Measurements from ENCODE around the gene RAPGEF5. TPM values are rescaled to one million over a fixed set of nuclear protein-coding genes. Genes with fewer than 3 reads are reported as not detected.

RAPGEF5 gene
- total RNA-seq, 1 experiment from 2014 or later = 15.6 TPM

DNA sequence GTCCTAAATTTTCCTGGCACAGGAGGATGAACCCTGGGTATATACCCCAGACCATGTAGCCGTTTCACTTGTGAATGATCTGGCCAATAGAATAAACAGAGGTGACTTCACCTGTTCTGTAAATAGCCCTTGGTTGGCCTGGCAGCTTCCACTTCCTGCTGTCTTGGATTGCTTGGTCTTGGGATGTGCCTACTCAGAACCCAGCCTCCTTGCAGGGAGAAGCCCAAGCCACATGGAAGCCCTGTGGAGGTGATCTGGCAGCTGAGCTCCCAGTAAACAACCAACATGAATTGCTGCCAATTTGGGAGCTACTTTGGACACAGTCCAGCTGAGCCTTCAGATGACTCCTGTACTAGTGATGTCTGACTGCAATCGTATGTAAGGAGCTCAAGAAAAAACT, 4.8 kb upstream of the RAPGEF5 start:
- BruUV-seq (replicated peaks) = no TSS peak
- no peaks in the 10 kb centered on the region for H3K36me3 ChIP-seq (ENCODE audit: control insufficient read depth in 1 of 2, insufficient read depth in 2 of 2, low read length in 2 of 2)
- no peaks in the 10 kb centered on the region for H3K9me2 ChIP-seq (ENCODE audit: insufficient read depth)
- ChIA-PET RAD21 (ENCODE audit: low non-redundant PET in 1 of 2, low total read pairs in 2 of 2, uncharacterized antibody in 2 of 2, unreplicated experiment in 2 of 2) (no interaction called here), POLR2A (no interaction called here), CTCF (no interaction called here)
- no peak overlapping the region for H2AFZ ChIP-seq (ENCODE audit: low read depth, low read length, poor library complexity, severe bottlenecking)
- DNase-seq (ENCODE audit: low read depth, low spot score) = no peak
- no peaks in the 10 kb centered on the region for H3K9me3 ChIP-seq (ENCODE audit: control insufficient read depth in 1 of 2, insufficient read depth in 1 of 2, low read depth in 1 of 2, low read length in 2 of 2)
- intact Hi-C loops (cut with micrococcal nuclease) = no loop called here
- H3K27ac ChIP-seq (ENCODE audit: low read depth, low read length) = no peak overlapping the region
- H3K4me1 ChIP-seq (ENCODE audit: control insufficient read depth in 1 of 2, insufficient read depth in 2 of 2, low read length in 2 of 2) = peaks cover 4 to 11% of the 10 kb centered on the region in 2 experiments; a peak in 3 of 4 replicates
- H3K4me3 ChIP-seq (replicated peaks in 1 of 2; ENCODE audit: low read depth in 1 of 2, low read length in 2 of 2) = no peak overlapping the region
- H4K20me1 ChIP-seq (ENCODE audit: insufficient read depth) = no peaks in the 10 kb centered on the region
- no peak for ATAC-seq
- no peak for TF ChIP-seq POLR2AphosphoS5 (IDR thresholded peaks at IDR 0.05; ENCODE audit: low read depth, low read length)
- TF ChIP-seq, protein P1, sequence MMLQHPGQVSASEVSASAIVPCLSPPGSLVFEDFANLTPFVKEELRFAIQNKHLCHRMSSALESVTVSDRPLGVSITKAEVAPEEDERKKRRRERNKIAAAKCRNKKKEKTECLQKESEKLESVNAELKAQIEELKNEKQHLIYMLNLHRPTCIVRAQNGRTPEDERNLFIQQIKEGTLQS (IDR thresholded peaks at IDR 0.05) = no peak
- TF ChIP-seq, protein P2, sequence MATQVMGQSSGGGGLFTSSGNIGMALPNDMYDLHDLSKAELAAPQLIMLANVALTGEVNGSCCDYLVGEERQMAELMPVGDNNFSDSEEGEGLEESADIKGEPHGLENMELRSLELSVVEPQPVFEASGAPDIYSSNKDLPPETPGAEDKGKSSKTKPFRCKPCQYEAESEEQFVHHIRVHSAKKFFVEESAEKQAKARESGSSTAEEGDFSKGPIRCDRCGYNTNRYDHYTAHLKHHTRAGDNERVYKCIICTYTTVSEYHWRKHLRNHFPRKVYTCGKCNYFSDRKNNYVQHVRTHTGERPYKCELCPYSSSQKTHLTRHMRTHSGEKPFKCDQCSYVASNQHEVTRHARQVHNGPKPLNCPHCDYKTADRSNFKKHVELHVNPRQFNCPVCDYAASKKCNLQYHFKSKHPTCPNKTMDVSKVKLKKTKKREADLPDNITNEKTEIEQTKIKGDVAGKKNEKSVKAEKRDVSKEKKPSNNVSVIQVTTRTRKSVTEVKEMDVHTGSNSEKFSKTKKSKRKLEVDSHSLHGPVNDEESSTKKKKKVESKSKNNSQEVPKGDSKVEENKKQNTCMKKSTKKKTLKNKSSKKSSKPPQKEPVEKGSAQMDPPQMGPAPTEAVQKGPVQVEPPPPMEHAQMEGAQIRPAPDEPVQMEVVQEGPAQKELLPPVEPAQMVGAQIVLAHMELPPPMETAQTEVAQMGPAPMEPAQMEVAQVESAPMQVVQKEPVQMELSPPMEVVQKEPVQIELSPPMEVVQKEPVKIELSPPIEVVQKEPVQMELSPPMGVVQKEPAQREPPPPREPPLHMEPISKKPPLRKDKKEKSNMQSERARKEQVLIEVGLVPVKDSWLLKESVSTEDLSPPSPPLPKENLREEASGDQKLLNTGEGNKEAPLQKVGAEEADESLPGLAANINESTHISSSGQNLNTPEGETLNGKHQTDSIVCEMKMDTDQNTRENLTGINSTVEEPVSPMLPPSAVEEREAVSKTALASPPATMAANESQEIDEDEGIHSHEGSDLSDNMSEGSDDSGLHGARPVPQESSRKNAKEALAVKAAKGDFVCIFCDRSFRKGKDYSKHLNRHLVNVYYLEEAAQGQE (IDR thresholded peaks at IDR 0.05; ENCODE audit: low read depth) = no peak
- no peaks in the 10 kb centered on the region for H3K79me2 ChIP-seq (ENCODE audit: insufficient read depth, low read length)
- no peaks in the 10 kb centered on the region for H3K27me3 ChIP-seq (ENCODE audit: insufficient read depth, low read length)
- no peak overlapping the region for H3K9ac ChIP-seq (ENCODE audit: low read length)
- H3K4me2 ChIP-seq (ENCODE audit: low read length) = no peak overlapping the region

DNA sequence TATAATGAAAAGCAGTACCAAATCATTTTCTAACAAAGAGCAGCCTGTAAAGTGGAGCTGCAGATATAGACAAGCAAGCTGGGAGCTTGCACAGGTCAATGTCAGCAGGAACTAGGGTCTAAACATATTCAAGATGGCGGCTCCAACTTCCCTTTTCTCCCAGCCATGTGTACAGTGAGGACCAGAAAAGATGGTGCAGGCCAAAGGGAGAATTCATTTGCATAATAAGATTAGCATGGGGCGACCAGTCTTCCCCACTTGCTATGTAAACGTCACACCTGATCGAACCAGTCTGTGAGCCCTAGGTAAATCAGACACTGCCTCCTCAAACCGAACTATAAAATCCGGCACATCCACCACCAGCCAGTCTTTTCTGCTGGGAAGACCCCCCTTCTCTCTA, 4.4 kb upstream of the RAPGEF5 start:
- Histone ChIP-seq H3K9me3 (ENCODE audit: control insufficient read depth in 1 of 2, insufficient read depth in 1 of 2, low read depth in 1 of 2, low read length in 2 of 2) (no peaks in the 10 kb centered on the region), H3K4me3 (replicated peaks in 1 of 2; ENCODE audit: low read depth in 1 of 2, low read length in 2 of 2) (no peak overlapping the region), H3K27me3 (ENCODE audit: insufficient read depth, low read length) (no peaks in the 10 kb centered on the region), H4K20me1 (ENCODE audit: insufficient read depth) (no peaks in the 10 kb centered on the region), H3K9ac (ENCODE audit: low read length) (no peak overlapping the region), H3K79me2 (ENCODE audit: insufficient read depth, low read length) (peaks cover under 1% of the 10 kb centered on the region; the same call in 1 of the 2 replicates), H3K36me3 (ENCODE audit: control insufficient read depth in 1 of 2, insufficient read depth in 2 of 2, low read length in 2 of 2) (no peaks in the 10 kb centered on the region), H3K4me1 (ENCODE audit: control insufficient read depth in 1 of 2, insufficient read depth in 2 of 2, low read length in 2 of 2) (peaks cover 4 to 12% of the 10 kb centered on the region in 2 experiments; a peak in 3 of 4 replicates), H3K4me2 (ENCODE audit: low read length) (no peak overlapping the region), H2AFZ (ENCODE audit: low read depth, low read length, poor library complexity, severe bottlenecking) (no peak overlapping the region), H3K27ac (ENCODE audit: low read depth, low read length) (no peak overlapping the region), H3K9me2 (ENCODE audit: insufficient read depth) (no peaks in the 10 kb centered on the region)
- intact Hi-C loops (cut with micrococcal nuclease) = no loop called here
- ChIA-PET CTCF (no interaction called here), POLR2A (no interaction called here), RAD21 (ENCODE audit: low non-redundant PET in 1 of 2, low total read pairs in 2 of 2, uncharacterized antibody in 2 of 2, unreplicated experiment in 2 of 2) (no interaction called here)
- DNase-seq (ENCODE audit: low read depth, low spot score) = no peak
- BruUV-seq (replicated peaks) = no TSS peak
- no peak for TF ChIP-seq ELF1 (IDR thresholded peaks at IDR 0.05; ENCODE audit: borderline replicate concordance, low read depth)
- no peak for TF ChIP-seq YY1 (IDR thresholded peaks at IDR 0.05; ENCODE audit: extremely low read depth, insufficient replicate concordance, low read depth, low read length)
- TF ChIP-seq EZH2 (IDR thresholded peaks at IDR 0.05) = no peak
- TF ChIP-seq CBX3 (IDR thresholded peaks at IDR 0.05; ENCODE audit: low read depth) = no peak
- no peak for TF ChIP-seq SIN3A (IDR thresholded peaks at IDR 0.05; ENCODE audit: low read depth)
- no peak for ATAC-seq
